Small intestine (tissue), 7 donors: ENCODE measurements around the gene ZNF407. TPM values are rescaled to one million over a fixed set of nuclear protein-coding genes. Genes with fewer than 3 reads are reported as not detected.

ENCODE experiments used
- DNase-seq, 2 donors: peaks; one replicate each; pipeline versions ENCODE4 v3.0.0 to v3.0.0-alpha.2; 2013
- FAIRE-seq: peaks from 2 replicates; lab custom pipeline; 2012; peaks lifted over from hg19 to GRCh38; lab: Jason Lieb, UNC
- H3K27ac ChIP-seq, 3 donors: one replicate each; pipeline ENCODE4 v1.5.1; 2013; ENCODE audit warnings: low read length in 2 of 3, mild to moderate bottlenecking in 2 of 3, control low read depth in 1 of 3, inconsistent platforms in 1 of 3, low read depth in 1 of 3, moderate library complexity in 1 of 3
- H3K27me3 ChIP-seq, 3 donors: one replicate each; pipeline ENCODE4 v1.6.1; 2013; ENCODE audit warnings: low read length in 3 of 3, inconsistent platforms in 1 of 3; ENCODE audit not compliant: control insufficient read depth in 3 of 3, insufficient read depth in 3 of 3
- H3K36me3 ChIP-seq, 3 donors: one replicate each; pipeline ENCODE4 v1.6.1; 2013; ENCODE audit warnings: low read length in 3 of 3, inconsistent platforms in 1 of 3, low read depth in 1 of 3, mild to moderate bottlenecking in 1 of 3, moderate library complexity in 1 of 3; ENCODE audit not compliant: control insufficient read depth in 3 of 3, insufficient read depth in 2 of 3
- H3K4me1 ChIP-seq, 3 donors: one replicate each; pipeline ENCODE4 v1.6.1; 2013; ENCODE audit warnings: low read length in 2 of 3, inconsistent platforms in 1 of 3, low read depth in 1 of 3, mild to moderate bottlenecking in 1 of 3, moderate library complexity in 1 of 3; ENCODE audit not compliant: control insufficient read depth in 3 of 3, insufficient read depth in 2 of 3
- H3K4me3 ChIP-seq, 3 donors: one replicate each; pipeline ENCODE4 v1.5.1; 2013; ENCODE audit warnings: low read length in 3 of 3, control low read depth in 1 of 3, inconsistent platforms in 1 of 3, low read depth in 1 of 3, mild to moderate bottlenecking in 1 of 3, moderate library complexity in 1 of 3
- H3K9me3 ChIP-seq, 2 donors: one replicate each; pipeline ENCODE4 v1.6.1; 2013; ENCODE audit warnings: low read depth in 1 of 2, low read length in 1 of 2; ENCODE audit not compliant: control insufficient read depth in 2 of 2, insufficient read depth in 1 of 2
- WGBS, 3 donors: extraction: QIAGEN DNeasy Blood & Tissue Kit; methylation state at CpG; one replicate each; pipeline ENCODE4 v1.1.7; 2013; 5-methylcytosine and 5-hydroxymethylcytosine counted together
- polyA plus RNA-seq, 4 donors: library from polyadenylated mRNA; stranded (reverse) in 3 of 4; unstranded in 1 of 4; fragments of 200-250 nt in 3 of 4; fragments of 120-200 nt in 1 of 4; gene quantifications; one replicate each; pipeline versions ENCODE4 v1.2.1 to v1.2.3, GENCODE V29; 2013
- donor health status: healthy with polysubstance abuse.
- donor health status: control.
- donor health status: control.
- donor health status: Bipolar disorder and iron deficiency.
- donor health status: healthy.

The ZNF407 gene
- polyA plus RNA-seq, 4 donors, result 2.7 to 6.3 (median 4.0) TPM

DNA sequence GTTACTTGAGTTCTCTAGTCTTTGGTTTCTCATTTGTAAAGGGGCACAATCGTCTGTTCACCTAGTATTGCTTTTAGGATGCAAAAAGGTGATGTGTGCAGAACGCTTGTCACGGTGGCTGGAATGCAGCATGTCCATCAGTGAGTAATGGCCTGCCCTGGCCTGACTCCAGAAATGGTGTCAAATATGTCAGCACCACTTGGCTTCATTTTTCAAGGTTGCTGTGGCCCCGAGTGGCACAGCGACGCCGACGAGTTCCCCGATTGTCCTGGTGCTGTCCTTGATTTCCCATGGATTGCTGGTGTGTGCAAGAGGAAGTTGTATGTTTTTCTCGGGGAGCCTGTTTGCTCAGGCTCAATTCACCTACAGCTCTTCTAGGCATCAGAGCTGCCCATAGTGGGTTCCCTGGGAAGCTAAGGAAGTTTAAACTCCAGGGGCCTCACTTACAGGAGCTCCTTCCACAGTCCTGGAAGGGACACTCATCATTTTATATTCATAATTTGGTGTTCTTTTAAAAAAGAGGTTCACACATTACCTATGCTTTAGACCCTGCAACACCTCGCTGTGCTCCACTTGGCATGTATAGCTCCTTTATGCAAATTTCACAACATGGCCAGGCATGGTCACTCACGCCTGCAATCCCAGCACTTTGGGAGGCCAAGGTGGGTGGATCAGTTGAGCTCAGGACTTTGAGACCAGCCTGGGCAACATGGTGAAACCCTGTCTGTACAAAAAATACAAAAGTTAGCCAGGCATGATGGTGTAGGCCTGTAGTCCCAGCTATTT, 25.6 kb upstream of the ZNF407 start:
- FAIRE-seq, result no peak
- no peak for DNase-seq
- Histone ChIP-seq H3K4me3 (no peak overlapping the region), H3K27ac (no peak overlapping the region), H3K27me3 (no peaks in the 10 kb centered on the region), H3K4me1 (no peaks in the 10 kb centered on the region), H3K9me3 (no peaks in the 10 kb centered on the region), H3K36me3 (no peaks in the 10 kb centered on the region)
- WGBS, 3 donors, result 84 to 92% (median 84%) methylated on average over 12 of the region's 12 CpGs

GRCh38 chr18:74573053-74573452, 24.6 kb upstream of the ZNF407 start:
- DNase-seq (no peak), FAIRE-seq (no peak)
- Histone ChIP-seq H3K4me1 (no peaks in the 10 kb centered on the region), H3K4me3 (no peak overlapping the region), H3K36me3 (no peaks in the 10 kb centered on the region), H3K27ac (no peak overlapping the region), H3K9me3 (no peaks in the 10 kb centered on the region), H3K27me3 (no peaks in the 10 kb centered on the region)

DNA sequence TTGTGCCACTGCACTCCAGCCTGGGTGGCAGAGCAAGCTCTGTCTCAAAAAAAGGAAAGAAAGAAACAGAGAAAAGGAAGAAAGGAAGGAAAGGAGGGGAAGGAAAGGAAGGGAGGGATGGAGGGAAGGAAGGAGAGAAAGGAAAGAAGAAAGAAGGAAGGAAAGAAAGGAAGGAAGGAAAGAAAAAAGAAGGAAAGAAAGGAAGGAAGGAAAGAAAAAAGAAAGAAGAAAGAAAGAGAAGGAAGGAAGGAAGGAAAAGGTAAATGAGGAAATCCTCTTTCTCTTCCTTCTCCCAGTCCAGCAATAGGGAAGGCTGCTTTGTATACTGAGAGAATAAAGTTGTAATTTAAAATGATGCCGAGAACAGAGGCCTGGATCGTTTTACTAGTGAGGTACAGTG, 22.8 kb upstream of the ZNF407 start:
- H3K27me3 ChIP-seq, result no peaks in the 10 kb centered on the region
- no peaks in the 10 kb centered on the region for H3K4me1 ChIP-seq
- FAIRE-seq (no peak), DNase-seq (no peak)
- no peaks in the 10 kb centered on the region for H3K36me3 ChIP-seq
- H3K27ac ChIP-seq, result no peak overlapping the region
- H3K9me3 ChIP-seq, result no peaks in the 10 kb centered on the region
- 81 to 87% (median 82%) methylated on average over 2 of the region's 2 CpGs for WGBS, 3 donors
- no peak overlapping the region for H3K4me3 ChIP-seq

- Histone ChIP-seq H3K36me3 (no peaks in the 10 kb centered on the region), H3K4me1 (no peaks in the 10 kb centered on the region), H3K27ac (no peak overlapping the region), H3K4me3 (no peak overlapping the region), H3K9me3 (no peaks in the 10 kb centered on the region), H3K27me3 (no peaks in the 10 kb centered on the region)
- FAIRE-seq, result no peak
- WGBS, 3 donors, result 53 to 66% (median 57%) methylated on average over 5 of the region's 5 CpGs
- no peak for DNase-seq
These were observed 20.7 kb upstream of the ZNF407 start for GRCh38 chr18:74577019-74577418.

DNA sequence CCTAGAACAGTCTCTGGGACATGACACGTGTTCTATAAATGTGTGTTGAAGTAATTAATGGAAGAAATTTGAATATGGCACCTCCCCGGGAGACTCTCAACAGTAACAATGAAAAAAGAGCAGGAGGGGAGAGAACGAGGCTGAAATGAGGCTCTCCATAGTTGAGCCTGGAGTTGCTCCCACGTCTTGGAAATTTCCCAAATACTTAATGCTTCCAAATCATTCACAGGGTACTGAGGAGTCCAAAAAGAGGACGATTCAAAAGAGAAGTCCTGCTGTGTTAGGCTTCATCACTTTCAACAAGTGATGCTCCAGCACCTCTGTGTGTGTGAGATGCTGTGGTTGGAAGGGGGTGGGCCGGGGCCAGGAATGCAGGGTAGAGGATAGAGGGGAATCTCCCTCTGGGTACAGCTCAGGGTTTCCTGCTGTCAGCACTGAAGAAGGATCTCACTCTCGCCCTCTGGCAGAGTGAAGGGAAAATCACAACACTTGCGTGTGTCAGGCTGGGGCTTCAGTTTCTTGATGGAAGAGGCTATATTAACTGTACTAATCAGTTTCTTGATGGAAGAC, 18.1 kb upstream of the ZNF407 start:
- Histone ChIP-seq H3K27me3 (no peaks in the 10 kb centered on the region), H3K36me3 (no peaks in the 10 kb centered on the region), H3K9me3 (no peaks in the 10 kb centered on the region), H3K4me3 (no peak overlapping the region), H3K27ac (no peak overlapping the region), H3K4me1 (no peaks in the 10 kb centered on the region)
- no peak for DNase-seq
- FAIRE-seq, result no peak
- WGBS, 3 donors, result 55 to 61% (median 58%) methylated on average over 8 of the region's 8 CpGs

- Histone ChIP-seq H3K4me3 (no peak overlapping the region), H3K27me3 (peaks cover 0 to 5% (median 0%) of the 10 kb centered on the region in 3 donors), H3K27ac (no peak overlapping the region), H3K9me3 (no peaks in the 10 kb centered on the region), H3K36me3 (no peaks in the 10 kb centered on the region), H3K4me1 (no peaks in the 10 kb centered on the region)
- no peak for DNase-seq
- FAIRE-seq, result no peak
- 42 to 57% (median 52%) methylated on average over 6 of the region's 6 CpGs for WGBS, 3 donors
These were observed 15.0 kb upstream of the ZNF407 start for GRCh38 chr18:74582642-74583041.

- H3K27ac ChIP-seq, result no peak overlapping the region
- no peaks in the 10 kb centered on the region for H3K4me1 ChIP-seq
- DNase-seq (no peak), FAIRE-seq (no peak)
- WGBS, 3 donors, result 73 to 84% (median 76%) methylated on average over 8 of the region's 8 CpGs
- no peaks in the 10 kb centered on the region for H3K36me3 ChIP-seq
- no peaks in the 10 kb centered on the region for H3K9me3 ChIP-seq
- H3K27me3 ChIP-seq, result peaks cover 0 to 5% (median 0%) of the 10 kb centered on the region in 3 donors
- H3K4me3 ChIP-seq, result no peak overlapping the region
These were observed 10.2 kb upstream of the ZNF407 start for GRCh38 chr18:74587441-74587840.

GRCh38 chr18:74589021-74589420, 8.6 kb upstream of the ZNF407 start:
- no peak overlapping the region for H3K4me3 ChIP-seq
- H3K9me3 ChIP-seq, result no peaks in the 10 kb centered on the region
- H3K4me1 ChIP-seq, result no peaks in the 10 kb centered on the region
- WGBS, 3 donors, result 52 to 59% (median 58%) methylated on average over 6 of the region's 6 CpGs
- no peak for FAIRE-seq
- peaks cover 0 to 3% (median 0%) of the 10 kb centered on the region in 3 donors for H3K36me3 ChIP-seq
- peak in 1 of 2 donors; percentile 23 for DNase-seq
- H3K27ac ChIP-seq, result no peak overlapping the region
- H3K27me3 ChIP-seq, result peaks cover 0 to 5% (median 0%) of the 10 kb centered on the region in 3 donors
